ENCODE results near the gene CASZ1. TPM values are rescaled to one million over a fixed set of nuclear protein-coding genes. Genes with fewer than 3 reads are reported as not detected.

CASZ1 gene
- total and polyA plus RNA-seq, 10 of the 15 experiments (the other 5 are each of a cell fraction or from before 2014, with no cell fraction given), result 0.52 to 9.8 (median 3.7) TPM

GRCh38 chr1:10762153-10762523, 34.3 kb downstream of the CASZ1 start:
- BruUV-seq (replicated peaks), result no TSS peak
- Histone ChIP-seq H3K4me3 (no peak overlapping the region), H3K4me1 (ENCODE audit: control insufficient read depth, insufficient read depth, low read length) (no peaks in the 10 kb centered on the region), H4K20me1 (ENCODE audit: control insufficient read depth, insufficient read depth) (no peaks in the 10 kb centered on the region), H3K27me3 (replicated peaks in 1 of 2; ENCODE audit: control insufficient read depth in 2 of 2, insufficient read depth in 2 of 2, low read length in 1 of 2) (no peaks in the 10 kb centered on the region; a peak in 1 of 4 replicates), H3K79me2 (ENCODE audit: control insufficient read depth, insufficient read depth, low read length) (no peaks in the 10 kb centered on the region), H3K4me2 (ENCODE audit: control insufficient read depth, insufficient read depth) (no peak overlapping the region), H3K9ac (ENCODE audit: control insufficient read depth, insufficient read depth, low read length) (no peak overlapping the region), H3K36me3 (ENCODE audit: control insufficient read depth in 2 of 2, insufficient read depth in 2 of 2, low read length in 1 of 2) (no peaks in the 10 kb centered on the region), H2AFZ (ENCODE audit: control insufficient read depth, low read depth, low read length) (no peak overlapping the region), H3K27ac (ENCODE audit: control insufficient read depth, insufficient read depth) (no peak overlapping the region), H3K9me3 (replicated peaks; ENCODE audit: control insufficient read depth, insufficient read depth, low read length) (no peaks in the 10 kb centered on the region)
- intact Hi-C loops (cut with micrococcal nuclease; ENCODE audit: unreplicated experiment), result no loop called here
- in situ Hi-C loops (cut with MboI), result no loop called here
- ChIA-PET POLR2A (no interaction called here), RAD21 (ENCODE audit: unreplicated experiment) (no interaction called here), CTCF (no interaction called here), SMC1A (ENCODE audit: uncharacterized antibody, unreplicated experiment) (no interaction called here)
- DNase-seq (ENCODE audit: low read depth, low spot score), result no peak
- ATAC-seq, result no peak
- WGBS (ENCODE audit: insufficient coverage, insufficient replicate concordance, low lambda C conversion rate, missing lambda C conversion rate), result 33% methylated on average over 6 of the region's 6 CpGs
- FAIRE-seq, result no peak
- TF ChIP-seq CREM (IDR thresholded peaks at IDR 0.05; ENCODE audit: low read depth) (no peak), HSF1 (IDR thresholded peaks at IDR 0.05; ENCODE audit: low read depth, low read length) (no peak), ZNF687 (IDR thresholded peaks at IDR 0.05) (no peak), ZSCAN29 (IDR thresholded peaks at IDR 0.05) (no peak), SMC3 (IDR thresholded peaks at IDR 0.05; ENCODE audit: borderline replicate concordance, low read length) (no peak), HDGF (IDR thresholded peaks at IDR 0.05) (no peak), ZNF24 (IDR thresholded peaks at IDR 0.05) (no peak), POLR2AphosphoS2 (IDR thresholded peaks at IDR 0.05; ENCODE audit: low read depth, low read length) (no peak), SMAD1 (IDR thresholded peaks at IDR 0.05; ENCODE audit: low read depth, partially characterized antibody) (no peak), STAT1 (conservative IDR thresholded peaks at IDR 0.05) (no peak), POLR2A (IDR thresholded peaks at IDR 0.05; ENCODE audit: low read depth, low read length) (no peak), YY1 (IDR thresholded peaks at IDR 0.05; ENCODE audit: low read depth, low read length) (no peak), ELK1 (IDR thresholded peaks at IDR 0.05; ENCODE audit: low read depth, low read length) (no peak), USF1 (IDR thresholded peaks at IDR 0.05; ENCODE audit: borderline replicate concordance, extremely low read length, insufficient read depth, low read depth, low read length) (no peak), SPI1 (IDR thresholded peaks at IDR 0.05; ENCODE audit: borderline replicate concordance, insufficient read depth, low read depth, low read length) (no peak), POLR2AphosphoS5 (IDR thresholded peaks at IDR 0.05; ENCODE audit: low read length) (no peak), MLLT1 (IDR thresholded peaks at IDR 0.05) (no peak), JUND (IDR thresholded peaks at IDR 0.05; ENCODE audit: low read depth, low read length) (no peak)
